Measurements from ENCODE around the gene ZBTB7C.

GRCh38 chr18:48408111-48408726 lies 964 bp downstream of the ZBTB7C start:
- TF ChIP-seq CTCF (IDR thresholded peaks at IDR 0.05) (no peak), POLR2A (IDR thresholded peaks at IDR 0.05) (no peak), EP300 (IDR thresholded peaks at IDR 0.05) (no peak), POLR2AphosphoS5 (IDR thresholded peaks at IDR 0.05) (no peak)
